IMR-90 (cell line): ENCODE measurements around the gene PPP1R13B. TPM values are rescaled to one million over a fixed set of nuclear protein-coding genes. Genes with fewer than 3 reads are reported as not detected.

Source experiments
- ATAC-seq: fragments of 200-7000 bp; cut with Tn5 transposase; 2 replicates; pipeline ENCODE4 v1.9.1; 2020; ENCODE audit warnings: low read depth, mild to moderate bottlenecking, moderate library complexity
- BruUV-seq: library from RNA; stranded (reverse); fragments of 400-500 nt; replicated peaks from 2 replicates; lab custom pipeline; 2021; lab: Mats Ljungman, UMichigan
- CTCF ChIA-PET: fragments of 300-600 bp; formaldehyde crosslinking; extraction: SDS; loops from one replicate; lab custom pipeline; 2021; ENCODE audit warnings: antibody characterized with exemption; lab: Yijun Ruan, JAX
- POLR2A ChIA-PET: fragments of 300-600 bp; sonication (Branson Sonifier 250); formaldehyde crosslinking; loops from one replicate; lab custom pipeline; 2022; ENCODE audit warnings: antibody characterized with exemption; ENCODE audit not compliant: unreplicated experiment; lab: Charles Lee
- DNase-seq: peaks from one replicate; pipeline ENCODE4 v3.0.0; 2013
- H2AFZ ChIP-seq: replicated peaks from 2 replicates; pipeline ENCODE3; 2013; ENCODE audit warnings: low read length, mild to moderate bottlenecking; ENCODE audit not compliant: poor library complexity
- H2AK5ac ChIP-seq: 2 replicates; pipeline ENCODE4 v1.6.1; 2013; ENCODE audit warnings: low read depth, low read length, inconsistent platforms
- H2AK9ac ChIP-seq: replicated peaks from 2 replicates; pipeline ENCODE3; 2013; ENCODE audit warnings: mild to moderate bottlenecking, low read depth, low read length, moderate library complexity; ENCODE audit not compliant: poor library complexity
- H2BK120ac ChIP-seq: 2 replicates; pipeline ENCODE4 v1.6.1; 2013; ENCODE audit warnings: low read depth, low read length, inconsistent platforms
- H2BK15ac ChIP-seq: 3 replicates; pipeline ENCODE4 v1.6.1; 2013; ENCODE audit warnings: low read depth, low read length, inconsistent platforms
- H2BK20ac ChIP-seq: 2 replicates; pipeline ENCODE4 v1.6.1; 2013; ENCODE audit warnings: low read depth, mild to moderate bottlenecking, inconsistent platforms, low read length, moderate library complexity
- H2BK5ac ChIP-seq: 2 replicates; pipeline ENCODE4 v1.6.1; 2013; ENCODE audit warnings: mild to moderate bottlenecking, low read depth, low read length, inconsistent platforms; ENCODE audit not compliant: poor library complexity, severe bottlenecking
- H3K14ac ChIP-seq: replicated peaks from 2 replicates; pipeline ENCODE4 v1.6.1; 2013; ENCODE audit warnings: low read depth, low read length, inconsistent platforms
- H3K18ac ChIP-seq: 2 replicates; pipeline ENCODE4 v1.6.1; 2013; ENCODE audit warnings: low read depth, low read length, control low read depth
- H3K23ac ChIP-seq: 2 replicates; pipeline ENCODE4 v1.6.1; 2013; ENCODE audit warnings: low read depth, low read length, inconsistent platforms
- H3K27ac ChIP-seq: 2 replicates; pipeline ENCODE4 v1.5.1; 2013; ENCODE audit warnings: mild to moderate bottlenecking, control low read depth, low read length; ENCODE audit not compliant: insufficient read depth
- H3K27me3 ChIP-seq: 2 replicates; pipeline ENCODE4 v1.6.1; 2013; ENCODE audit warnings: low read length; ENCODE audit not compliant: control insufficient read depth, insufficient read depth
- H3K36me3 ChIP-seq: 2 replicates; pipeline ENCODE4 v1.6.1; 2013; ENCODE audit warnings: low read length, mixed read lengths; ENCODE audit not compliant: control insufficient read depth, insufficient read depth
- H3K4ac ChIP-seq: 2 replicates; pipeline ENCODE4 v1.6.1; 2013; ENCODE audit warnings: low read depth, low read length, inconsistent platforms
- H3K4me1 ChIP-seq: 2 replicates; pipeline ENCODE4 v1.6.1; 2013; ENCODE audit warnings: low read length, mixed read lengths; ENCODE audit not compliant: control insufficient read depth, insufficient read depth
- H3K4me2 ChIP-seq: 2 replicates; pipeline ENCODE4 v1.6.1; 2013; ENCODE audit warnings: low read depth, mild to moderate bottlenecking, control low read depth, low read length, moderate library complexity
- H3K4me3 ChIP-seq: 2 replicates; pipeline ENCODE4 v1.5.1; 2013; ENCODE audit warnings: low read depth, mild to moderate bottlenecking, control low read depth, low read length, moderate library complexity; ENCODE audit not compliant: insufficient read depth
- H3K56ac ChIP-seq: 2 replicates; pipeline ENCODE4 v1.6.1; 2013; ENCODE audit warnings: low read length, inconsistent platforms; ENCODE audit not compliant: insufficient read depth; ENCODE audit errors: extremely low read depth
- H3K79me1 ChIP-seq, 2 experiments: 2 replicates each; pipeline ENCODE4 v1.6.1; 2013; ENCODE audit warnings: low read length in 2 of 2, inconsistent platforms in 1 of 2, low read depth in 1 of 2
- H3K9ac ChIP-seq: 2 replicates; pipeline ENCODE4 v1.6.1; 2013; ENCODE audit warnings: low read depth, low read length, control low read depth
- H3K9me1 ChIP-seq: 2 replicates; pipeline ENCODE4 v1.6.1; 2013; ENCODE audit warnings: low read length, inconsistent platforms; ENCODE audit not compliant: insufficient read depth
- H3K9me3 ChIP-seq: 2 replicates; pipeline ENCODE4 v1.6.1; 2013; ENCODE audit warnings: low read length; ENCODE audit not compliant: control insufficient read depth, insufficient read depth
- H4K20me1 ChIP-seq: 2 replicates; pipeline ENCODE4 v1.6.1; 2013; ENCODE audit warnings: low read length, inconsistent platforms; ENCODE audit not compliant: insufficient read depth
- H4K5ac ChIP-seq: 2 replicates; pipeline ENCODE4 v1.6.1; 2013; ENCODE audit warnings: mild to moderate bottlenecking, low read depth, low read length, control low read depth
- H4K8ac ChIP-seq, 2 experiments: 2 replicates each; pipeline ENCODE4 v1.6.1; 2013; ENCODE audit warnings: low read depth in 2 of 2, low read length in 2 of 2, control low read depth in 1 of 2, inconsistent platforms in 1 of 2
- H4K91ac ChIP-seq: 2 replicates; pipeline ENCODE4 v1.6.1; 2013; ENCODE audit warnings: low read depth, low read length, inconsistent platforms; ENCODE audit not compliant: insufficient read depth
- BHLHE40 ChIP-seq: fragments of 150-350 bp; IDR thresholded peaks from 2 replicates; pipeline ENCODE4 v1.6.1; 2016; ENCODE audit warnings: mild to moderate bottlenecking, low read depth, low read length
- CEBPB ChIP-seq: IDR thresholded peaks from 2 replicates; pipeline ENCODE4 v1.6.1; 2012; ENCODE audit warnings: low read depth, low read length, improper control_type of control experiment
- CHD1 ChIP-seq: IDR thresholded peaks from 2 replicates; pipeline ENCODE4 v1.6.1; 2012; ENCODE audit warnings: low read depth, low read length, improper control_type of control experiment
- CTCF ChIP-seq: conservative IDR thresholded peaks from 2 replicates; pipeline ENCODE4 v1.5.1; 2012; ENCODE audit warnings: mild to moderate bottlenecking, low read depth, low read length, improper control_type of control experiment
- ELK1 ChIP-seq: fragments of 150-350 bp; IDR thresholded peaks from 2 replicates; pipeline ENCODE4 v1.6.1; 2016; ENCODE audit warnings: low read depth, mild to moderate bottlenecking, low read length, moderate library complexity, borderline replicate concordance
- FOS ChIP-seq: fragments of 150-350 bp; IDR thresholded peaks from 2 replicates; pipeline ENCODE4 v1.6.1; 2016; ENCODE audit warnings: low read depth, low read length
- MAFK ChIP-seq: IDR thresholded peaks from 2 replicates; pipeline ENCODE4 v1.6.1; 2012; ENCODE audit warnings: low read depth, low read length, improper control_type of control experiment
- MAZ ChIP-seq: IDR thresholded peaks from 2 replicates; pipeline ENCODE4 v1.6.1; 2012; ENCODE audit warnings: low read depth, mild to moderate bottlenecking, low read length, improper control_type of control experiment, moderate library complexity, borderline replicate concordance
- MXI1 ChIP-seq: IDR thresholded peaks from 2 replicates; pipeline ENCODE4 v1.6.1; 2012; ENCODE audit warnings: low read depth, mild to moderate bottlenecking, low read length, moderate library complexity, borderline replicate concordance
- NFE2L2 ChIP-seq: fragments of 150-350 bp; IDR thresholded peaks from 2 replicates; pipeline ENCODE4 v1.6.1; 2016; ENCODE audit warnings: low read depth, mild to moderate bottlenecking, low read length
- RAD21 ChIP-seq: IDR thresholded peaks from 2 replicates; pipeline ENCODE4 v1.6.1; 2012; ENCODE audit warnings: low read length, improper control_type of control experiment
- RCOR1 ChIP-seq: IDR thresholded peaks from 2 replicates; pipeline ENCODE4 v1.6.1; 2012; ENCODE audit warnings: mild to moderate bottlenecking, low read length, improper control_type of control experiment; ENCODE audit not compliant: insufficient replicate concordance
- RFX5 ChIP-seq: IDR thresholded peaks from 2 replicates; pipeline ENCODE4 v1.8.0; 2012; ENCODE audit warnings: low read depth, mild to moderate bottlenecking, low read length, moderate library complexity
- SMC3 ChIP-seq: fragments of 150-350 bp; IDR thresholded peaks from 2 replicates; pipeline ENCODE4 v1.6.1; 2016; ENCODE audit warnings: low read depth, mild to moderate bottlenecking, antibody characterized with exemption, low read length, moderate library complexity
- USF2 ChIP-seq: fragments of 150-350 bp; IDR thresholded peaks from 2 replicates; pipeline ENCODE4 v1.6.1; 2017; ENCODE audit warnings: mild to moderate bottlenecking, antibody characterized with exemption, low read length, low read depth
- WGBS, 2 experiments: methylation state at CpG; one replicate each; pipeline versions ENCODE4 v1.1.5 to v1.1.7; 2013; ENCODE audit warnings: missing lambda C conversion rate in 2 of 2; ENCODE audit not compliant: insufficient read length in 1 of 2; ENCODE audit errors: extremely low coverage in 2 of 2; 5-methylcytosine and 5-hydroxymethylcytosine counted together
- dilution Hi-C: fragments of 300-500 bp; cut with HindIII; formaldehyde crosslinking; loops from one replicate; pipeline ENCODE4 v1.14.3; 2018; ENCODE audit warnings: low sequenced_read_pairs; ENCODE audit not compliant: unreplicated experiment
- in situ Hi-C: fragments of 300-500 bp; cut with MboI; formaldehyde crosslinking; loops from 3 replicates; pipeline ENCODE4 v1.14.3; 2019; ENCODE audit warnings: low sequenced_read_pairs, inconsistent platforms, mixed read lengths
- intact Hi-C: fragments of 100-400 bp; cut with micrococcal nuclease; formaldehyde crosslinking; loops from 2 replicates; pipeline ENCODE4 v1.10.0; 2022
- polyA plus RNA-seq, 3 experiments: library from polyadenylated mRNA; depleted of rRNA; stranded (reverse); fragments of >200 nt; gene quantifications; 2 replicates each; pipeline ENCODE4 v1.2.3, GENCODE V29; 2012; ENCODE audit warnings: low replicate concordance in 1 of 3
- total RNA-seq: library from RNA; depleted of rRNA; stranded (reverse); fragments of >200 nt; gene quantifications from 2 replicates; pipeline ENCODE4 v1.2.3, GENCODE V29; 2012

PPP1R13B gene
- total and polyA plus RNA-seq, 2 of the 4 experiments (the other 2 are of a cell fraction): 1.6 to 2.8 TPM

GRCh38 chr14:103735022-103735421 is 112.4 kb downstream of the PPP1R13B start:
- no peak for TF ChIP-seq RAD21
- no peak for TF ChIP-seq BHLHE40
- no peak for TF ChIP-seq RFX5
- TF ChIP-seq NFE2L2: no peak
- no peak for TF ChIP-seq CHD1
- no peak for TF ChIP-seq USF2
- no peak for TF ChIP-seq RCOR1
- no peak for TF ChIP-seq MXI1
- no peak for TF ChIP-seq MAFK
- TF ChIP-seq CEBPB: no peak
- no peak for TF ChIP-seq CTCF
- no peak for TF ChIP-seq FOS
- no peak for TF ChIP-seq ELK1
- no peak for TF ChIP-seq MAZ
- TF ChIP-seq SMC3: no peak
- no peak for DNase-seq
- POLR2A ChIA-PET: no interaction called here
- H3K4me1 ChIP-seq: no peaks in the 10 kb centered on the region
- no peak overlapping the region for H2BK20ac ChIP-seq
- no peak overlapping the region for H3K14ac ChIP-seq
- H3K4ac ChIP-seq: no peak overlapping the region
- H2BK15ac ChIP-seq: no peak overlapping the region
- no peak overlapping the region for H3K56ac ChIP-seq
- H3K4me2 ChIP-seq: no peak overlapping the region
- H2AFZ ChIP-seq: no peak overlapping the region
- dilution Hi-C loops: no loop called here
- no peak overlapping the region for H2AK5ac ChIP-seq
- H3K79me1 ChIP-seq: no peaks in the 10 kb centered on the region
- no TSS peak for BruUV-seq
- H3K27ac ChIP-seq: no peak overlapping the region
- in situ Hi-C loops: no loop called here
- WGBS, 2 experiments: 85% methylated on average over 6 of the region's 12 CpGs; no CpG with 5 or more reads in 1 of the 2 experiments
- no peak overlapping the region for H4K91ac ChIP-seq
- no peaks in the 10 kb centered on the region; the same call in 1 of the 2 replicates for H4K20me1 ChIP-seq
- peaks cover 34% of the 10 kb centered on the region for H3K36me3 ChIP-seq
- no peak overlapping the region for H4K8ac ChIP-seq
- no peak overlapping the region for H2AK9ac ChIP-seq
- no peaks in the 10 kb centered on the region for H3K27me3 ChIP-seq
- no peak overlapping the region for H4K5ac ChIP-seq
- H3K4me3 ChIP-seq: no peak overlapping the region
- no peak overlapping the region for H3K23ac ChIP-seq
- H3K9me3 ChIP-seq: no peaks in the 10 kb centered on the region
- no peak overlapping the region for H3K18ac ChIP-seq
- CTCF ChIA-PET: no interaction called here
- intact Hi-C loops: no loop called here
- no peak for ATAC-seq
- no peak overlapping the region for H2BK120ac ChIP-seq
- no peaks in the 10 kb centered on the region; the same call in 1 of the 2 replicates for H3K9me1 ChIP-seq
- H3K9ac ChIP-seq: no peak overlapping the region
- no peak overlapping the region for H2BK5ac ChIP-seq
